Cardiac septum (tissue), 1 donor: Measurements from ENCODE around the gene RBL1. TPM values are rescaled to one million over a fixed set of nuclear protein-coding genes. Genes with fewer than 3 reads are reported as not detected.
"Not testable (repeated sequence)": the region's sequence is repeated elsewhere in the genome, so short reads cannot be mapped to it uniquely, and the experiment has no call there.

ENCODE experiments used
- DNase-seq: peaks from one replicate; pipeline ENCODE4 v3.0.0-alpha.2; 2020; ENCODE audit warnings: low spot score
- intact Hi-C: fragments of 100-400 bp; cut with DNase I; formaldehyde crosslinking; loops from one replicate; pipeline ENCODE4 v1.14.0; 2022
- long read RNA-seq: library from polyadenylated mRNA; unstranded; transcript quantifications from one replicate; pipeline ENCODE4 v2.0.0, GENCODE V29; 2021
- total RNA-seq: library from RNA; stranded (reverse); fragmentation: NEBNext Ultra II Directional; extraction: Animal tissue kit (Norgen Biotek cat#: 25700); gene quantifications from one replicate; pipeline ENCODE4 v1.2.1, GENCODE V29; 2021
- donor health status: DM: no; HTN: no; CAD: no.

The RBL1 gene
- total RNA-seq, result 2.6 TPM
- long read RNA-seq, result 0 reads

- peak; percentile 89 for DNase-seq
- intact Hi-C loops, result loop anchor here (10.0 kb wide), 1 partner anchor 141 kb away; the partner anchor contains the start of gene SAMHD1
These were observed at the start of gene RBL1 for GRCh38 chr20:37095599-37096414. Gene RBL1, minus strand, starts transcription at chr20:37095997. Its CDS starts 69 bp downstream, at chr20:37095928.

GRCh38 chr20:37144856-37145404, 49.1 kb upstream of the RBL1 start:
- no peak for DNase-seq
- intact Hi-C loops, result no loop called here

- intact Hi-C loops, result no loop called here
- no peak for DNase-seq
These were observed 46.9 kb upstream of the RBL1 start for GRCh38 chr20:37142708-37143107.

GRCh38 chr20:37137547-37137946, 41.8 kb upstream of the RBL1 start:
- intact Hi-C loops, result no loop called here
- no peak for DNase-seq

- DNase-seq, result no peak
- intact Hi-C loops, result no loop called here
These were observed 38.2 kb upstream of the RBL1 start for GRCh38 chr20:37133952-37134351.

- intact Hi-C loops, result no loop called here
- DNase-seq, result no peak
These were observed 35.7 kb upstream of the RBL1 start for GRCh38 chr20:37131486-37131885.

GRCh38 chr20:37128803-37129202, 33.0 kb upstream of the RBL1 start:
- DNase-seq, result no peak
- intact Hi-C loops, result no loop called here

GRCh38 chr20:37126290-37126689, 30.5 kb upstream of the RBL1 start:
- DNase-seq, intact Hi-C loops: not testable (repeated sequence)

- DNase-seq, result no peak
- intact Hi-C loops, result no loop called here
These were observed 27.6 kb upstream of the RBL1 start for GRCh38 chr20:37123441-37123840.

GRCh38 chr20:37120497-37120896, 24.7 kb upstream of the RBL1 start:
- intact Hi-C loops, result no loop called here
- no peak for DNase-seq

- DNase-seq, result no peak
- intact Hi-C loops, result no loop called here
These were observed 23.7 kb upstream of the RBL1 start for GRCh38 chr20:37119356-37120036.

- no peak for DNase-seq
- intact Hi-C loops, result no loop called here
These were observed 18.2 kb upstream of the RBL1 start for GRCh38 chr20:37114012-37114411.

GRCh38 chr20:37111926-37112455, 16.2 kb upstream of the RBL1 start:
- intact Hi-C loops, result no loop called here
- no peak for DNase-seq

GRCh38 chr20:37108676-37109075, 12.9 kb upstream of the RBL1 start:
- intact Hi-C loops, result no loop called here

GRCh38 chr20:37102571-37102970, 6.8 kb upstream of the RBL1 start:
- intact Hi-C loops, result no loop called here
- DNase-seq, result no peak

More at GRCh38 chr20:37108676-37109075, 12.9 kb upstream of the RBL1 start:
- no peak for DNase-seq

- no peak for DNase-seq
- intact Hi-C loops, result loop anchor here (10.0 kb wide), 1 partner anchor 142 kb away; the partner anchor contains the start of gene SAMHD1
These were observed 731 bp upstream of the RBL1 start for GRCh38 chr20:37096415-37097041.

GRCh38 chr20:37095108-37095598, 644 bp downstream of the RBL1 start:
- DNase-seq, result no peak
- intact Hi-C loops, result loop anchor here (10.0 kb wide), 1 partner anchor 140 kb away; the partner anchor contains the start of gene SAMHD1

- intact Hi-C loops, result loop anchor here (10.0 kb wide), 1 partner anchor 136 kb away; the partner anchor contains the start of gene SAMHD1
- DNase-seq, result no peak
These were observed 5.4 kb downstream of the RBL1 start for GRCh38 chr20:37090407-37090806.

GRCh38 chr20:37081717-37082289, 14.0 kb downstream of the RBL1 start:
- no peak for DNase-seq
- intact Hi-C loops, result no loop called here
